Measurements from ENCODE around the gene PFKP.
"Not testable (repeated sequence)": the region's sequence is repeated elsewhere in the genome, so short reads cannot be mapped to it uniquely, and the experiment has no call there.

DNA sequence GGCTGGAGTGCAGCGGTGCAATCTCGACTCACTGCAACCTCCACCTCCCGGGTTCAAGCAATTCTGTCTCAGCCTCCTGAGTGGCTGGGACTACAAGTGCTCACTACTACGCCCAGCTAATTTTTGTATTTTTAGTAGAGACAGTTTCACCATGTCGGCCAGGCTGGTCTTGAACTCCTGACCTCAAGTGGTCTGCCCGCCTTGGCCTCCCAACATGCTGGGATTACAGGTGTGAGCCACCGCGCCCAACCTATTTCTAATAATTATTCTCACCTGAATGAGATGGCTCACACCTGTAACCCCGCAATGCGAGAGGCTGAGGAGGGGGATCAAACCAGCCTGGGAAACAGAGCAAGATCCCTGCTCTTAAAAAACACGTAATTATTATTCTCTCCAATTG, 104.1 kb downstream of the PFKP start:
- not testable (repeated sequence) for TF ChIP-seq CTCF, POLR2A (IDR thresholded peaks at IDR 0.05)
